ENCODE data around the gene MOB2. TPM values are rescaled to one million over a fixed set of nuclear protein-coding genes. Genes with fewer than 3 reads are reported as not detected.
"Not testable (repeated sequence)": the region's sequence is repeated elsewhere in the genome, so short reads cannot be mapped to it uniquely, and the experiment has no call there.

The MOB2 gene
- total RNA-seq, 3 donors from 2014 or later = 36.4 to 46.1 (median 37.9) TPM

GRCh38 chr11:1433568-1433967 is 53.0 kb downstream of the MOB2 start:
- no peak for DNase-seq (ENCODE audit: low spot score in 2 of 2)
- no peaks in the 10 kb centered on the region for H3K9me3 ChIP-seq
- H3K4me1 ChIP-seq = no peaks in the 10 kb centered on the region
- TF ChIP-seq POLR2AphosphoS5 (IDR thresholded peaks at IDR 0.05) (no peak), POLR2A (IDR thresholded peaks at IDR 0.05) (no peak), CTCF (IDR thresholded peaks at IDR 0.05) (no peak)
- no peak overlapping the region for H3K27ac ChIP-seq
- H3K27me3 ChIP-seq = peaks cover 0 to 44% of the 10 kb centered on the region in 2 donors
- no peak overlapping the region for H3K4me3 ChIP-seq
- intact Hi-C loops (cut with DNase I; ENCODE audit: low total_unique reads) = no loop called here
- no peaks in the 10 kb centered on the region for H3K36me3 ChIP-seq

- TF ChIP-seq POLR2AphosphoS5 (IDR thresholded peaks at IDR 0.05) = no peak
- no peak for TF ChIP-seq CTCF (IDR thresholded peaks at IDR 0.05)
- TF ChIP-seq POLR2A (IDR thresholded peaks at IDR 0.05) = no peak
- Histone ChIP-seq H3K27ac (no peak overlapping the region), H3K36me3 (no peaks in the 10 kb centered on the region), H3K9me3 (no peaks in the 10 kb centered on the region), H3K27me3 (peaks cover 0 to 33% of the 10 kb centered on the region in 2 donors), H3K4me1 (no peaks in the 10 kb centered on the region), H3K4me3 (no peak overlapping the region)
- intact Hi-C loops (cut with DNase I; ENCODE audit: low total_unique reads) = no loop called here
- no peak for DNase-seq (ENCODE audit: low spot score in 2 of 2)
Measured at GRCh38 chr11:1428762-1429316, 57.7 kb downstream of the MOB2 start.

- intact Hi-C loops (cut with DNase I; ENCODE audit: low total_unique reads) = no loop called here
- H3K4me1 ChIP-seq = no peaks in the 10 kb centered on the region
- H3K9me3 ChIP-seq = peaks cover 0 to 8% of the 10 kb centered on the region in 2 donors
- no peaks in the 10 kb centered on the region for H3K36me3 ChIP-seq
- H3K4me3 ChIP-seq = no peak overlapping the region
- TF ChIP-seq CTCF (IDR thresholded peaks at IDR 0.05) (no peak), POLR2AphosphoS5 (IDR thresholded peaks at IDR 0.05) (no peak), POLR2A (IDR thresholded peaks at IDR 0.05) (no peak)
- H3K27ac ChIP-seq = no peak overlapping the region
- peaks cover 0 to 37% of the 10 kb centered on the region in 2 donors for H3K27me3 ChIP-seq
- no peak for DNase-seq (ENCODE audit: low spot score in 2 of 2)
Measured at GRCh38 chr11:1425439-1425838, 61.1 kb downstream of the MOB2 start.

- Histone ChIP-seq H3K4me3 (no peak overlapping the region), H3K36me3 (no peaks in the 10 kb centered on the region), H3K9me3 (peaks cover 3 to 12% of the 10 kb centered on the region in 2 donors), H3K4me1 (no peaks in the 10 kb centered on the region), H3K27me3 (peaks cover 0 to 37% of the 10 kb centered on the region in 2 donors), H3K27ac (no peak overlapping the region)
- TF ChIP-seq POLR2A (IDR thresholded peaks at IDR 0.05) (no peak), CTCF (IDR thresholded peaks at IDR 0.05) (no peak), POLR2AphosphoS5 (IDR thresholded peaks at IDR 0.05) (no peak)
- intact Hi-C loops (cut with DNase I; ENCODE audit: low total_unique reads) = no loop called here
- no peak for DNase-seq (ENCODE audit: low spot score in 2 of 2)
Measured at GRCh38 chr11:1425006-1425405, 61.6 kb downstream of the MOB2 start.

GRCh38 chr11:1423406-1423805 is 63.2 kb downstream of the MOB2 start:
- Histone ChIP-seq H3K9me3 (peaks cover 19 to 28% of the 10 kb centered on the region in 2 donors), H3K27me3 (peaks cover 0 to 37% of the 10 kb centered on the region in 2 donors)
- H3K4me3 ChIP-seq; H3K36me3 ChIP-seq; DNase-seq (ENCODE audit: low spot score in 2 of 2); H3K4me1 ChIP-seq; intact Hi-C loops (cut with DNase I; ENCODE audit: low total_unique reads); H3K27ac ChIP-seq: not testable (repeated sequence)

GRCh38 chr11:1422981-1423380 is 63.6 kb downstream of the MOB2 start:
- Histone ChIP-seq H3K9me3 (peaks cover 24 to 33% of the 10 kb centered on the region in 2 donors), H3K4me1 (no peaks in the 10 kb centered on the region), H3K36me3 (no peaks in the 10 kb centered on the region), H3K27ac (no peak overlapping the region), H3K4me3 (no peak overlapping the region), H3K27me3 (peaks cover 0 to 37% of the 10 kb centered on the region in 2 donors)
- DNase-seq (ENCODE audit: low spot score in 2 of 2) = no peak
- TF ChIP-seq CTCF (IDR thresholded peaks at IDR 0.05) = no peak
- no peak for TF ChIP-seq POLR2AphosphoS5 (IDR thresholded peaks at IDR 0.05)
- no peak for TF ChIP-seq POLR2A (IDR thresholded peaks at IDR 0.05)
- intact Hi-C loops (cut with DNase I; ENCODE audit: low total_unique reads) = no loop called here

Measured in breast epithelium (tissue), 4 donors.